ENCODE measurements around the gene PCDHGB4.
"Not testable (repeated sequence)": the region's sequence is repeated elsewhere in the genome, so short reads cannot be mapped to it uniquely, and the experiment has no call there.

The PCDHGB4 gene

GRCh38 chr5:141387557-141388311 is at the start of gene PCDHGB4:
TSS of gene PCDHGB4 (plus strand) at chr5:141387698. CDS start at chr5:141387885, 187 bp downstream.
- DNase-seq (ENCODE audit: low spot score): not testable (repeated sequence)

DNA sequence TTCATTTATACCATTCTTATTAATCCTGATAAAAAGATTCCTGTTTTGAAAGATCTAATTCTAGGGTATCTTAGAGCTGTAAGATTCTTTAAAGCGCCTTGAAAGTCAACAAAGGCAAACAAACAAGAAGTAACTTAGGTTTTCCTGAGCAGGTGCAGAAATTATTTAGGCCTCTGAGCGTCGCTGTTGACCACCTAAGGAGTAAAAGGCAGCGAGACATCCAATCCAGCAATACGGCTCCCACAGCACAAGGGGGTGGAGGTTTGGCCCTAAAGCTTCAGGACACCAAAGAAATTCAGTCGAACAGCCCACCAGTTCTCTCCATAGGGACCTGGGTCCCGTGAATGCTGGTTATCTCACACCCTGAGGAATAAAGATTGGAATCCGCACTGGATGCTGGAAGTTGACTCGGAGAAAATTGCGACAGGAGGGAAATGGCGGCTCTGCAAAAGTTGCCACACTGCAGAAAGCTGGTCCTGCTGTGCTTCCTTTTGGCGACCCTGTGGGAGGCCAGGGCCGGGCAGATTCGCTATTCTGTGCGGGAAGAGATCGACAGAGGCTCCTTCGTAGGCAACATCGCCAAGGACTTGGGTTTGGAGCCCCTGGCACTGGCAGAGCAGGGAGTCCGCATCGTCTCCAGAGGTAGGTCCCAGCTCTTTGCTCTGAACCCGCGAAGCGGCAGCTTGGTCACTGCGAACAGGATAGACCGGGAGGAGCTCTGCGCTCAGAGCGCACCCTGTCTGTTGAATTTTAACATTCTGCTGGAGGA is 48.8 kb upstream of the PCDHGB4 start, which contains the start of gene PCDHGA2:
Gene PCDHGA2 (plus strand): TSS at position 223 of the 769 bp plus-strand sequence.
- DNase-seq (ENCODE audit: low spot score): no peak

- not testable (repeated sequence) for DNase-seq (ENCODE audit: low spot score)
Measured at GRCh38 chr5:141340781-141341354, 46.6 kb upstream of the PCDHGB4 start.

- DNase-seq (ENCODE audit: low spot score): no peak
Measured at GRCh38 chr5:141342773-141343172, 44.7 kb upstream of the PCDHGB4 start.

DNA sequence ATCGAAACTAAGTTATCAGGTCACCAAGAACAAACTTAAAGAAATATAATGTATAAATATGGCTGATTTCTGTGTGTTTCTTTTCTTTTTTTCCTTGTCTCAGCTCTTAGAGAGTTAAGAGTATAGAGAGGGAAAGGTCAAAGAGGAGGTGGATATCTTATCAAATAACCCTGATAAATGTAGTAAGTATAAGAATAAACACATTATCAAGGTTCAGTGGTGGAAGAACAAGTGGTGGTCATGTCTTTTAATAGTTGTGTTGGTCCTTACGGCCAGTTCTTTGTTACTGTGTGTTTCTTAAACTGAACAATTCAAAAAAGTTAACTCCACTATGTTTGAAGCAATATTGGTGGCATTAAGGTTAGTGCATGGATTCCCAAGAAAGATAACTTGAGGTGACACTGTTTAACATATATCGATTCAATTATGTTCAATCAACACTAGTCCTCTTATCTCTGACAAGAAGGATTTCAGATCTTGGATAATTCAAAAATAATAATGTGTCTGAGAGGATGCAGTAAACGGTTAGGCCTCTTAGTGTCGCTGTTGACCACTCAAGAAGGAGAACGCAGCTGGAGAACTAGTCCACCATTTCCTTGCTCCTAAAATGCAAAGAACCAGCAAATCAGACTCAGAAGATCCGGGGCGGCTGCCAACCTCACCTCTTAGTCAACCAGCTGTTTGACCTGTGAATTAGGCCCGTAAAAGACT is 44.1 kb upstream of the PCDHGB4 start, which contains the start of gene PCDHGA3:
Gene PCDHGA3 (plus strand): TSS at position 588 of the 711 bp plus-strand sequence. CDS start 205 bp downstream, outside the sequence.
- no peak for DNase-seq (ENCODE audit: low spot score)

- DNase-seq (ENCODE audit: low spot score): no peak
Measured at GRCh38 chr5:141343953-141344463, 43.5 kb upstream of the PCDHGB4 start.

- DNase-seq (ENCODE audit: low spot score): no peak
Measured at GRCh38 chr5:141345327-141345726, 42.2 kb upstream of the PCDHGB4 start.

DNA sequence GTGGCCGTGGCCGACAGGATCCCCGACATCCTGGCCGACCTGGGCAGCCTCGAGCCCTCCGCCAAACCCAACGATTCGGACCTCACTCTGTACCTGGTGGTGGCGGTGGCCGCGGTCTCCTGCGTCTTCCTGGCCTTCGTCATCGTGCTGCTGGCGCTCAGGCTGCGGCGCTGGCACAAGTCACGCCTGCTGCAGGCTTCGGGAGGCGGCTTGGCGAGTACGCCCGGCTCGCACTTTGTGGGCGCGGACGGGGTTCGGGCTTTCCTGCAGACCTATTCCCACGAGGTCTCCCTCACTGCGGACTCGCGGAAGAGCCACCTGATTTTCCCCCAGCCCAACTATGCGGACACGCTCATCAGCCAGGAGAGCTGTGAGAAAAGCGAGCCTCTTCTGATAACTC is 41.5 kb upstream of the PCDHGB4 start:
- DNase-seq (ENCODE audit: low spot score): not testable (repeated sequence)

GRCh38 chr5:141349917-141350619 is 37.4 kb upstream of the PCDHGB4 start, which contains the start of gene PCDHGB1:
TSS of gene PCDHGB1 (plus strand) at chr5:141350099. CDS start at chr5:141350261, 162 bp downstream.
- DNase-seq (ENCODE audit: low spot score): no peak

DNA sequence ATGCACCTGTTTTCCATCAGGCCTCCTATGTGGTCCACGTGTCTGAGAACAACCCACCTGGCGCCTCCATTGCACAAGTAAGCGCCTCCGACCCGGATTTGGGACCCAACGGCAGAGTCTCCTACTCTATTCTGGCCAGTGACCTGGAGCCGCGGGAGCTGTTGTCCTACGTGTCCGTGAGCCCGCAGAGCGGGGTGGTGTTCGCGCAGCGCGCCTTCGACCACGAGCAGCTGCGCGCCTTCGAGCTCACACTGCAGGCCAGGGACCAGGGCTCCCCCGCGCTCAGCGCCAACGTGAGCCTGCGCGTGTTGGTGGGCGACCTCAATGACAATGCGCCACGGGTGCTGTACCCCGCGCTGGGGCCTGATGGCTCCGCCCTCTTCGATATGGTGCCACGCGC is 35.9 kb upstream of the PCDHGB4 start:
- no peak for DNase-seq (ENCODE audit: low spot score)

- DNase-seq (ENCODE audit: low spot score): no peak
Measured at GRCh38 chr5:141354900-141355469, 32.5 kb upstream of the PCDHGB4 start, which contains the start of gene PCDHGA4. TSS of gene PCDHGA4 (plus strand) at chr5:141355021. CDS start at chr5:141355108, 87 bp downstream.

DNA sequence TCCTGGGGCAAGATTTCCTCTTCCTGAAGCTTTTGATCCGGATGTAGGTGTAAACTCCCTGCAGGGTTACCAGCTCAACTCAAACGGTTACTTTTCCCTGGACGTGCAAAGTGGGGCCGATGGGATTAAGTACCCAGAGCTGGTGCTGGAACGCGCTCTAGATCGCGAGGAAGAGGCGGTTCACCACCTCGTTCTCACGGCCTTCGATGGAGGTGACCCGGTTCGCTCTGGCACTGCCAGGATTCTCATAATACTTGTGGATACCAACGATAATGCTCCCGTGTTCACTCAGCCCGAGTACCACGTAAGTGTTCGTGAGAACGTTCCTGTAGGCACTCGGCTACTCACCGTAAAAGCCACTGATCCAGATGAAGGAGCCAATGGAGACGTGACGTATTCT is 31.9 kb upstream of the PCDHGB4 start:
- DNase-seq (ENCODE audit: low spot score): no peak

DNA sequence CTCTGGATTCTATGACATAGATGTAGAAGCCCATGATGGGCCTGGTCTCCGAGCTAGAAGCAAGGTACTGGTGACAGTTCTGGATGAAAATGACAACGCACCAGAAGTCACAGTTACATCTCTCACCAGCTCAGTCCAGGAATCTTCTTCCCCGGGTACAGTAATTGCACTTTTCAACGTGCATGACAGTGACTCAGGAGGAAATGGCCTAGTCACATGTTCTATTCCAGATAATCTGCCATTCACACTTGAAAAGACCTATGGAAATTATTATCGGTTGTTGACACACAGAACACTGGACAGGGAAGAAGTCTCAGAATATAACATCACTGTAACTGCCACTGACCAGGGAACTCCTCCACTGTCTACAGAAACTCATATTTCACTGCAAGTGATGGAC is 31.4 kb upstream of the PCDHGB4 start:
- no peak for DNase-seq (ENCODE audit: low spot score)

GRCh38 chr5:141356950-141357349 is 30.5 kb upstream of the PCDHGB4 start:
- DNase-seq (ENCODE audit: low spot score): no peak

DNA sequence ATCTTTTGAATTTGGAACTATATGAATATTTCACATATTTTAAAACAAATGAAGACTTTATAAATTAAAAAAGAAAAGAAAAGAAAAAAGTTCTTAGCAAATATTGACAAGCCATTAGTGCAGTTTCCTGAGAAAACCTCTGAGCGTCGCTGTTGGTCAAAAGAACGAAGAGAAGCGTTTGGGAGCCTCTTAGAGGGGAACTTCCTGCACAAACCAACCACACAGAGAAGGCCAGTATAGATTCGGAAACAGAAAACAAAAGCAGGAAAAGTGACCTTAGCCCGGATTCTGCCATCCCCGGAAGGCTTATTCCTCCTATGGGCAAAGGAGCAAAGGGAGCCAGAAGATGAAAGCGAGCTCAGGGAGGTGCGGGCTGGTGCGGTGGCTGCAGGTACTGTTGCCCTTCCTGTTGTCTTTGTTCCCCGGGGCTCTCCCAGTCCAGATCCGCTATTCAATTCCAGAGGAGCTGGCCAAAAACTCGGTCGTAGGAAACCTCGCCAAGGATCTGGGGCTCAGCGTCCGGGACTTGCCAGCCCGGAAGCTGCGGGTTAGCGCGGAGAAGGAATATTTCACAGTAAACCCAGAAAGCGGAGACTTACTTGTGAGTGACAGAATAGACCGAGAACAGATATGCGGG is 27.6 kb upstream of the PCDHGB4 start, which contains the start of gene PCDHGB2:
Gene PCDHGB2 (plus strand): TSS at position 205 of the 637 bp plus-strand sequence. CDS start 142 bp downstream, at position 347.
- no peak for DNase-seq (ENCODE audit: low spot score)

GRCh38 chr5:141360685-141361084 is 26.8 kb upstream of the PCDHGB4 start:
- DNase-seq (ENCODE audit: low spot score): no peak

- DNase-seq (ENCODE audit: low spot score): no peak
Measured at GRCh38 chr5:141362719-141363118, 24.8 kb upstream of the PCDHGB4 start.

DNA sequence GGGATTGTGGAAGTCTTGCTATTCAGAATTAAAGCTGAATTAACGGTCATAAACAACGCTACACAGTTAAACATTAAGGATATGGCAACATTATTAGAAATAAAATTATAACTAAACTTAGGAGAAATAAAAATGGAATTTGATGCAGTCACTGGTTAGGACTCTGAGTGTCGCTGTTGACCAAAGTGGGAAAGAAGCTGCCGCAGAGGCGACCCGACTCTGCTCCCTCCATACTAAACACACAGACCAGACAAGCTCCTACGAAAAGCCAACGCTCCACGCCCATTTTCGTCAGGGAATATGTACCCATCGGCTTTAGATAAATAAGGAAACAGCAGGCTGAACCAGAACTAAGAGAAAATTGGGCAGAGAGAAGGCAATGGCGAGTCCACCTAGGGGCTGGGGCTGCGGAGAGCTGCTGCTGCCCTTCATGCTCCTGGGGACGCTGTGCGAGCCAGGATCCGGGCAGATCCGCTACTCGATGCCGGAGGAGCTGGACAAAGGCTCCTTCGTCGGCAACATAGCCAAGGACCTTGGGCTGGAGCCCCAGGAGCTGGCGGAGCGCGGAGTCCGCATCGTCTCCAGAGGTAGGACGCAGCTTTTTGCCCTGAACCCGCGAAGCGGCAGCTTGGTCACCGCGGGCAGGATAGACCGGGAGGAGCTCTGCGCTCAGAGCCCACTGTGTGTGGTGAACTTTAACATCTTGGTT is 23.4 kb upstream of the PCDHGB4 start, which contains the start of gene PCDHGA5:
Gene PCDHGA5 (plus strand): TSS at position 211 of the 709 bp plus-strand sequence. CDS start 169 bp downstream, at position 380.
- no peak for DNase-seq (ENCODE audit: low spot score)
